ENCODE data around the gene MTG2. TPM values are rescaled to one million over a fixed set of nuclear protein-coding genes. Genes with fewer than 3 reads are reported as not detected.

Gene MTG2
- total RNA-seq, 2 donors from 2014 or later: 28.0 to 41.8 TPM

DNA sequence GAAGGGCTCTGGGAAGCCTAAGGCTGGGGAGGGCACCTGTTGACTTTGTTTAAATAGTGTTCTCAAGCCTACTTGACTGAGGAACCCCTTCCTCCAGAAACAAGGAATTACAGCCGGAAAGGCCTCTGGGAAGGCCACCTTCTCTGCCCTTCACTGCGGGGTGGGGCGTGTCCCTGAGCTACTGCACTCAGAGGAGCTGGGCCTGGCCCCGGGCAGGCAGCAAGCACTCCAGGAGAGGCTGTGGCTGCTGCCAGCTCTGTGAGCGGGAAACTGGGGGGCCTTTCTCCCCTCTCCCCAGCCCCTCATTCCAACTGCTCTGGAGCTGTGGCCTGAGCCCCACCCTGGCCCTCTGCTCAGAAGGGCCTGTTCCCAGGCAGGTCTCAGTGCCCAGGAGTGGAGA, 51.5 kb downstream of the MTG2 start:
- no peak overlapping the region for H3K27ac ChIP-seq
- DNase-seq (ENCODE audit: low spot score): no peak
- TF ChIP-seq, protein P1, sequence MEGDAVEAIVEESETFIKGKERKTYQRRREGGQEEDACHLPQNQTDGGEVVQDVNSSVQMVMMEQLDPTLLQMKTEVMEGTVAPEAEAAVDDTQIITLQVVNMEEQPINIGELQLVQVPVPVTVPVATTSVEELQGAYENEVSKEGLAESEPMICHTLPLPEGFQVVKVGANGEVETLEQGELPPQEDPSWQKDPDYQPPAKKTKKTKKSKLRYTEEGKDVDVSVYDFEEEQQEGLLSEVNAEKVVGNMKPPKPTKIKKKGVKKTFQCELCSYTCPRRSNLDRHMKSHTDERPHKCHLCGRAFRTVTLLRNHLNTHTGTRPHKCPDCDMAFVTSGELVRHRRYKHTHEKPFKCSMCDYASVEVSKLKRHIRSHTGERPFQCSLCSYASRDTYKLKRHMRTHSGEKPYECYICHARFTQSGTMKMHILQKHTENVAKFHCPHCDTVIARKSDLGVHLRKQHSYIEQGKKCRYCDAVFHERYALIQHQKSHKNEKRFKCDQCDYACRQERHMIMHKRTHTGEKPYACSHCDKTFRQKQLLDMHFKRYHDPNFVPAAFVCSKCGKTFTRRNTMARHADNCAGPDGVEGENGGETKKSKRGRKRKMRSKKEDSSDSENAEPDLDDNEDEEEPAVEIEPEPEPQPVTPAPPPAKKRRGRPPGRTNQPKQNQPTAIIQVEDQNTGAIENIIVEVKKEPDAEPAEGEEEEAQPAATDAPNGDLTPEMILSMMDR (IDR thresholded peaks at IDR 0.05): no peak
- no peaks in the 10 kb centered on the region for H3K9me3 ChIP-seq
- no peak overlapping the region for H3K4me3 ChIP-seq
- no peaks in the 10 kb centered on the region for H3K36me3 ChIP-seq
- H3K27me3 ChIP-seq (replicated peaks; ENCODE audit: insufficient read depth): no peaks in the 10 kb centered on the region
- peaks cover 1 to 8% of the 10 kb centered on the region in 2 donors for H3K4me1 ChIP-seq (ENCODE audit: control insufficient read depth in 1 of 2, low read depth in 2 of 2)
- ATAC-seq (ENCODE audit: insufficient number of reproducible peaks, low FRiP score, low read depth): no peak

DNA sequence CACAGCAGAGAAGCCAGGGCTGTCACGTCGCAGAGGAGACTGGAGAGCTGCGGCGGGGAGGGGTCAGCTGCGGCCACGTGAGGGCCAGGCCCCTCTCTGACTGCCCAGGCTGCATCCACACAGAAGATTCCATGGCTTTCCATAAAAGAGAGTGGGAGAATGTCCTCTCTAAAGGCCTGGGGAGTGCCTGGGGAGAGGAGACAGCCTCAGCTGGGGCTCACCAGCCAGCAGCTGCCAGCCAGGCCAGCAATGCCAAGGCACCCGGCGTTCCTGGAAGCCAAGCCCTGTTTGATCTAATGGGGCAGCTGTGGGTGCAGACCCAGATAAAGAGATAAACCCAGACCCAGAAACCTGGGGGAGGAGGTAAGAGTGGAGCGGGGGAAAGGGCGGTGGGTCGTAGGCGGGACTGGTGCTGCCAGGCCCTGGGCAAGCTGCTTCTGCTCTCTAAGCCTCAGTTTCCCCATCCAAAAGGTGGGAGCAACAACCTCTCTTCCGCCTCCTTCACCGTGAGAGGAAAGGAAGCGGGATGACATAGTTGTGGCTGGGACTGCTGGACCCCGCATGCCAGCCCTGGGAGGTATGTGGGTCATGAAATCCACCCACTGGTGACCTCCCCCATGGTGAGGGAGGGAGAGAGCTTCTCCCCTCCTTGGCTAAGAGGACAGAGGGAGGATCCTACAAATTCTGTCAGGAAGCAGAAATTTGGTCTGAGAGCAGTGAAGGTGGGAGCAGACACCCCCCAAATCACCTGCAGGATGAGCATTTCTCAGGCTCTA, 52.4 kb downstream of the MTG2 start:
- Histone ChIP-seq H3K4me1 (ENCODE audit: control insufficient read depth in 1 of 2, low read depth in 2 of 2) (peaks cover 8 to 17% of the 10 kb centered on the region in 2 donors), H3K27me3 (replicated peaks; ENCODE audit: insufficient read depth) (no peaks in the 10 kb centered on the region), H3K27ac (no peak overlapping the region), H3K36me3 (no peaks in the 10 kb centered on the region), H3K4me3 (no peak overlapping the region), H3K9me3 (no peaks in the 10 kb centered on the region)
- no peak for ATAC-seq (ENCODE audit: insufficient number of reproducible peaks, low FRiP score, low read depth)
- TF ChIP-seq, protein P1 (IDR thresholded peaks at IDR 0.05): no peak
- no peak for DNase-seq (ENCODE audit: low spot score)

DNA sequence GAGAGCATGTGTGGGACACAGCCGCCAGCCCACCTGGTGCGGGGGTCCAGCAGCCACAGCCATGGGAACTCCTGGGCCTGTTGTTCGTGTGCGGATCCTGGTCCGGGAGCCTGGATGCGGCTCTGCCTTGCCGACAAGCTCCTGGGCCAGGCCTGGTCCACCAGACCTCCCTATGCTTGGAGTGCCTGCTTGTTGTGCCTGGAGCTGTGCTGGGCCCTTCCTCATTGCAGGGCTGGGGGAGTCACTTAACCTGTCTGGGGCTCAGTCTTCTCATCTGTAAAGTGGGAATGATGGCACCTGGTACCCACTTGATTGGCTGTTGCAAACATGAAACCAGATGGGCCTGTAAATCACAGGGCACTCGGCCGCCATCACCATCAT, 52.9 kb downstream of the MTG2 start:
- Histone ChIP-seq H3K4me3 (no peak overlapping the region), H3K9me3 (no peaks in the 10 kb centered on the region), H3K27me3 (replicated peaks; ENCODE audit: insufficient read depth) (no peaks in the 10 kb centered on the region), H3K36me3 (no peaks in the 10 kb centered on the region), H3K27ac (no peak overlapping the region), H3K4me1 (ENCODE audit: control insufficient read depth in 1 of 2, low read depth in 2 of 2) (peaks cover 9 to 18% of the 10 kb centered on the region in 2 donors)
- ATAC-seq (ENCODE audit: insufficient number of reproducible peaks, low FRiP score, low read depth) (no peak), DNase-seq (ENCODE audit: low spot score) (no peak)
- TF ChIP-seq, protein P1 (IDR thresholded peaks at IDR 0.05): no peak

DNA sequence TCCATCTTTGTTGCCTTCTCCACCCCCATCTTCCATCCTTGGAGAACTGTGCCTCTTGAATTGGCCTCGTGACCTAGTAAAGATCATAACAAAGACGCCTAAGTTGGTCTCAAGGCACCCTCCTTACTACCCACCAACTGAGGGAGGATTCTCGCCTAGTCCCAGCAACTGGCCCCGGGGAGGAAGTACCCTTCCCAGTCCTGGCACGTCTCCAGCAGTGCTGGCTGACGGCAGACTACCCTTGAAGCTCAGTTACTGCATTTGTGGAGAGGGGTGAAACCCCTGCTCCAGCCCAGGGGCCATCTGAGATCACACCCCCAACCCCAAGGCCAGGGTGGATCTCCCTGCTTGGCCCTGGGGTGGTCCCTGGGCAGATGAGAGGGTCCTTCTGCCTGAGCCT, 53.4 kb downstream of the MTG2 start:
- Histone ChIP-seq H3K27me3 (replicated peaks; ENCODE audit: insufficient read depth) (no peaks in the 10 kb centered on the region), H3K4me3 (no peak overlapping the region), H3K27ac (no peak overlapping the region), H3K4me1 (ENCODE audit: control insufficient read depth in 1 of 2, low read depth in 2 of 2) (peaks cover 9 to 18% of the 10 kb centered on the region in 2 donors), H3K9me3 (no peaks in the 10 kb centered on the region), H3K36me3 (no peaks in the 10 kb centered on the region)
- TF ChIP-seq, protein P1 (IDR thresholded peaks at IDR 0.05): no peak
- ATAC-seq (ENCODE audit: insufficient number of reproducible peaks, low FRiP score, low read depth): no peak
- DNase-seq (ENCODE audit: low spot score): no peak

DNA sequence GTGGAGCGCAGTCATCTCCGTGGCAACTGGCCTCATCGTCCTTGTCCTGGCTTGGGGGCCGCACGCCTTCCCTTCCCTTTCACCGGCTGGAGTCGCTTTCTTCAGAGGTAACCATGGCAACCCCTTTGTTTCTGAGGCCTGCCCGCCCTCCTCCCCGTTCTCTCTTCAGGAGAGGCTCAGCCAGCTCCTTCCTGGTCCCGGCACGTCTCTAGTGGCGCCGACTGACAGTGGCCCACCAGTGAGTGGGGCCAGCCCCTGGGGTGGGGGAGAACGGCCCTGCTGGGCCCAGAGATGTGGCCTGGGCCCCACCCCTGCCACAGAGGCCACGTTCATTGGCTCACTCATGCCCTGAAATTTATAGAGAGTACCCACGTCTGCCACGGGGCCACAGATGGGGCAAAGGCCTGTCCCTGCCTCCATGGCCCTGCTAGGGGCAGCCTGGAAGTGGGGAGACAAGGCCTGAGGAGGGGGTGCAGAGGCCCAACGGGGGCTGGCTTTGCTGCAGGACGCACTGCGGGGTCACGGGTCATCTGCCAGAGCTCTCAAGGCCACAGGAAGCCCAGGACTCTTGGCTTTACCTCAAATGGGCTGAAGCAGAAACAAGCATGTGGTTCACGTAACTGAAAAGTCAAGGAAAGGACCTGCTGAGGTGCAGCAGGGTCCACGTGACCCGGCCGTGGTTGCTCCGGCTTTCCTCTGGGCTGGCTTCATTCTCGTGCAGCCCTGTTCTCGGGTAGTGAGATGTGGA, 54.1 kb downstream of the MTG2 start:
- TF ChIP-seq, protein P1 (IDR thresholded peaks at IDR 0.05): no peak
- DNase-seq (ENCODE audit: low spot score): no peak
- Histone ChIP-seq H3K4me1 (ENCODE audit: control insufficient read depth in 1 of 2, low read depth in 2 of 2) (peaks cover 9 to 19% of the 10 kb centered on the region in 2 donors), H3K36me3 (no peaks in the 10 kb centered on the region), H3K9me3 (no peaks in the 10 kb centered on the region), H3K4me3 (no peak overlapping the region), H3K27ac (no peak overlapping the region), H3K27me3 (replicated peaks; ENCODE audit: insufficient read depth) (no peaks in the 10 kb centered on the region)
- no peak for ATAC-seq (ENCODE audit: insufficient number of reproducible peaks, low FRiP score, low read depth)

Measured in thoracic aorta (tissue), 2 donors.